Epithelial cell of esophagus (primary cell): ENCODE data around the gene ESRP2.
A peak's percentile ranks its signal among the peaks of the same experiment; 100 is the strongest.

Experiments
- DNase-seq: peaks from one replicate; pipeline ENCODE4 v3.0.0; 2010; ENCODE audit warnings: low read depth
- H3K4me3 ChIP-seq: 2 replicates; pipeline ENCODE4 v1.5.1; 2011; ENCODE audit warnings: mild to moderate bottlenecking, low read length, control low read depth
- TF ChIP-seq, protein P1 (sequence below): IDR thresholded peaks from 2 replicates; pipeline ENCODE4 v1.5.1; 2011; ENCODE audit warnings: low read depth, mild to moderate bottlenecking, low read length, control low read depth, inconsistent platforms; ENCODE audit not compliant: insufficient read depth; ENCODE audit errors: missing control alignments

The ESRP2 gene

DNA sequence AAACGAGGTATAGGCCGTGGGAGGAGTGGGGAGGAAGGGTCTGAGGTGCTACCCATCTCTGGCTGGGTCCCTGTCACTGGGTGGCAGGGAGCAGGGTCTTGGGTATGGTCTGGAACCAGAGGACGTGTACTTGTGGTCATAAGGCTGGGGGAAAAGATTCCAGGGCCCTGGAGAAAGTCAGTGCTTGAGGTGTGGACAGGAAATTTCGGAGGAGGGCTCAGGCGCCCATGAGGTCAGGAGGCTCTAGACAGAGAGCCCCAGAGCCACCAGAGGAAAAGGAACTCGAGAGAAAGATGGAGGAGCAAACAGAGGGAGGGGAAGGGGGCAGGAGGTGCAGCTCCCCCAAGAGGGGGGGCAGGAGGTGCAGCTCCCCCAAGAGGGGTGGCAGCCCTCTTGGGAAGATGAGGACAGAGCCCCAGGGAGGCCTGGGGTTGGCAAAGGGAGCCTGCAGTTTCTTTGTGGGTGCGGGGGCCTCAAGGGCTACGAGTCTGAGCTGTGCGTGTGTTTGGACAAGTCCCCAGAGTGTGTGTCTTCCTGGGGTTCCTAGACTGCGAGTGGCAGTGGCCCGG, 27.7 kb upstream of the ESRP2 start:
- DNase-seq, result no peak
- peak overlapping the region; percentile 54 for H3K4me3 ChIP-seq
- TF ChIP-seq, protein P1, sequence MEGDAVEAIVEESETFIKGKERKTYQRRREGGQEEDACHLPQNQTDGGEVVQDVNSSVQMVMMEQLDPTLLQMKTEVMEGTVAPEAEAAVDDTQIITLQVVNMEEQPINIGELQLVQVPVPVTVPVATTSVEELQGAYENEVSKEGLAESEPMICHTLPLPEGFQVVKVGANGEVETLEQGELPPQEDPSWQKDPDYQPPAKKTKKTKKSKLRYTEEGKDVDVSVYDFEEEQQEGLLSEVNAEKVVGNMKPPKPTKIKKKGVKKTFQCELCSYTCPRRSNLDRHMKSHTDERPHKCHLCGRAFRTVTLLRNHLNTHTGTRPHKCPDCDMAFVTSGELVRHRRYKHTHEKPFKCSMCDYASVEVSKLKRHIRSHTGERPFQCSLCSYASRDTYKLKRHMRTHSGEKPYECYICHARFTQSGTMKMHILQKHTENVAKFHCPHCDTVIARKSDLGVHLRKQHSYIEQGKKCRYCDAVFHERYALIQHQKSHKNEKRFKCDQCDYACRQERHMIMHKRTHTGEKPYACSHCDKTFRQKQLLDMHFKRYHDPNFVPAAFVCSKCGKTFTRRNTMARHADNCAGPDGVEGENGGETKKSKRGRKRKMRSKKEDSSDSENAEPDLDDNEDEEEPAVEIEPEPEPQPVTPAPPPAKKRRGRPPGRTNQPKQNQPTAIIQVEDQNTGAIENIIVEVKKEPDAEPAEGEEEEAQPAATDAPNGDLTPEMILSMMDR, result no peak

DNA sequence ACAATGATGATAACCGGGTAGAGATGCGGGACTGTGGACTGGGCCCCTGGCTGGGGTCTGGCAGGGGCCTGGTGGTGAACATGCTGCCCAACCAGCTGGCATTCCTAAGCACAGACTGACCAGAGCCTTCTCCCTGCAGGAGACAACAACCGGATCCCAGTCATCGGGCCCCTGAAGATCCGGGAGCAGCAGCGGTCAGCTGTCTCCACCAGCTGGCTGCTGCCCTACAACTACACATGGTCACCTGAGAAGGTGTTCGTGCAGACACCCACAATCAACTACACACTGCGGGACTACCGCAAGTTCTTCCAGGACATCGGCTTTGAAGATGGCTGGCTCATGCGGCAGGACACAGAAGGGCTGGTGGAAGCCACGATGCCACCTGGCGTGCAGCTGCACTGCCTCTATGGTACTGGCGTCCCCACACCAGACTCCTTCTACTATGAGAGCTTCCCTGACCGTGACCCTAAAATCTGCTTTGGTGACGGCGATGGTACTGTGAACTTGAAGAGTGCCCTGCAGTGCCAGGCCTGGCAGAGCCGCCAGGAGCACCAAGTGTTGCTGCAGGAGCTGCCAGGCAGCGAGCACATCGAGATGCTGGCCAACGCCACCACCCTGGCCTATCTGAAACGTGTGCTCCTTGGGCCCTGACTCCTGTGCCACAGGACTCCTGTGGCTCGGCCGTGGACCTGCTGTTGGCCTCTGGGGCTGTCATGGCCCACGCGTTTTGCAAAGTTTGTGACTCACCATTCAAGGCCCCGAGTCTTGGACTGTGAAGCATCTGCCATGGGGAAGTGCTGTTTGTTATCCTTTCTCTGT, 23.3 kb upstream of the ESRP2 start:
- DNase-seq, result no peak

DNA sequence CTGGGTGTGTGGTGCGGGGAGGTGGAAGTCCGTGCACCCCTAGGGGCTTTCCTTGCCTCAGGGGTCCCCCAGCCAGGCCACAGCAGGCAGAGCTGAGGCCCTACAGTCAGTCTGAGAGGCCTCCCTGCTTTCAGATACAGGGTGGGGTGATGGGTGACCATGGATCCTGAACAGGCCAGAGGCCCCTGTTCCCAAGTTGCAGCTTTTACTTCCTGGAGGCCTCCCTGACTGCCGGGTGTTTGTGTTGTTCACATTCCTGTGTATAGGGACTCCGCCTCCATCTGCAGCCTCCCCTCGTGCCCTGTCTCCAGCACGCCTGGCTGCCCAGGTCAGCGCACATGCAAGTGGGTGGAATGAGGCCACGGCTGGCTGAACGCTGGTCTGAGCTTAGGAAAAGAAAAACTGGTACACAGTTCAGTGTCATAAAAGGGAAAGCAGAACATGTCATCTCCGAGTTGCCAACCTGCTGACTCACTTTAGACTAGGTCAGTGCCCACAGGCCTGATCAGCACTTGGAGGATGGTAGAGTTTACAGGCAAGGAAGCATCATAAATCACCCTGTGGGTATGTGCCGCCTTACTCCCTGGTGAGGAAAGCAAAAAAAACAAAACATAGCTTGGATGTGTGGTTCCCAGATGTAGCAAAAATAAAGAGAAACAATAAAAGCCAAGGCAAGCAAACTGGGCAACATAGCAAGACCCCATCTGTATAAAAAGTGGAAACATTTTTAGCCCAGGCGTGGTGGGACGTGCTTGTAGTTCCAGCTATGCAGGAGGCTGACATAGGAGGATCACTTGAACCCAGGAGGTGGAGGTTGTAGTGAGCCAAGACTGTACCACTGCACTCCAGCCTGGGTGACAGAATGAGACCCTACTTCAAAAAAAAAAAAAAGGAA, 22.2 kb upstream of the ESRP2 start:
- TF ChIP-seq, protein P1, result no peak
- DNase-seq, result peak; percentile 59
- no peak overlapping the region for H3K4me3 ChIP-seq

More for the DNA sequence above, 23.3 kb upstream of the ESRP2 start:
- H3K4me3 ChIP-seq, result no peak overlapping the region
- TF ChIP-seq, protein P1, result no peak

DNA sequence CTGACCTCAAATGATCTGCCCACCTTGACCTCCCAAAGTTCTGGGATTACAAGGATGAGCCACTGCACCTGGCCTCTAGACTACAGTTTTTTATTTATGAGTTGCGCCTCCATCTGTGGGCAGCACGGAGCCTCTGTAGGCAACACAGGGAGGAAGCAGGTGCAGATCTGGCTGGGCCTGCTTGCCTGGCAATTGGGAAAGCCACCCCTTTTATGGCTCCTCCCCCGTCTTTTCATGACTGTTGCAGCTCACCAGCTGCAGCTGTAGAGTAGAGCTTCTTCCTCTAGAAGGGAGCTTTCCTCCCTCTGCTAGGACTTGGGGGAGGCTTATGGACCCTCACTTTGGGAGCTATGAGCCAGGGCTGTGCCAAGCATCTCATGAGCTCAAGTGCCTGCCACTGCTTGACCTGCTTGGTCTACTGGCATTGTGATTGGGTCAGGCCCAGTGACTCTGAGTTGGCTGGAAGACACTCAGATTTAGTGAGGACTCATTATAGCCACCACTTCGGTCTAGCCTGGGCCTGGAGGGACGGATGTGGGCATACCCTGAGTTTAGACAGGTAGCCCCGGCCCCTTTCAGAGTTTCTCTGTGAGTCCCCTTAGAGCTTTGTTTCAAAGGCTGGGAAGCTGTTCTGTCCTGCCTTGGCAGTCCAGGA, 21.5 kb upstream of the ESRP2 start:
- DNase-seq, result peak; percentile 68
- TF ChIP-seq, protein P1, result peak; percentile 3
- no peak overlapping the region for H3K4me3 ChIP-seq

DNA sequence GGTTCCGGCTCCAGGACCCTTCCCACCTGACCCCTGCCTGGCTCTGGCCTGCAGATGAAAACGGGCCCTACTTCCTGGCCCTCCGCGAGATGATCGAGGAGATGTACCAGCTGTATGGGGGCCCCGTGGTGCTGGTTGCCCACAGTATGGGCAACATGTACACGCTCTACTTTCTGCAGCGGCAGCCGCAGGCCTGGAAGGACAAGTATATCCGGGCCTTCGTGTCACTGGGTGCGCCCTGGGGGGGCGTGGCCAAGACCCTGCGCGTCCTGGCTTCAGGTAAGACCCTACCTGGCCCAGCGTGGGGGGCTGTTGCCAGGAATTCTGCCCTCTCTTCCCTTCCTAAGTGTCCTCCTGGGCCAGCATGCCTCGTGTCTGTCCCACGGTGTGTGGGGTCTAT, 19.8 kb upstream of the ESRP2 start:
- no peak overlapping the region for H3K4me3 ChIP-seq
- TF ChIP-seq, protein P1, result no peak
- no peak for DNase-seq

DNA sequence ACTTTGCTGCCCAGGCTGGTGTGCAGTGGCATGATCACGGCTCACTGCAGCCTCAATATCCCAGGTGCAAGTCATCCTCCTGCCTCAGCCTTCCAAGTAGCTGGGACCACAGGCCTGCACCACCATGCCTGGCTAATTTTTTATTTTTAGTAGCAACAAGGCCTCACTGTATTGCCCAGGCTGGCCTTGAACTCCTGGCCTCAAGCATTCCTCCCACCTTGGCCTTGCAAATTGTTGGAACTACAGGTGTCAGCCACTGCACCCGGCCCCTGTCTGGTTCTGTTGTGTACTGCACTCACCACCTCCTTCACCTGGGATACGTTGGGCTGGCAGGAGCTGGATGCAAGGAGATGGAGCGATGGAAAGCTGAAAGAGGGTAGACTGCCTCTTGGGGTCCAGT, 17.8 kb upstream of the ESRP2 start:
- TF ChIP-seq, protein P1, result no peak
- H3K4me3 ChIP-seq, result no peak overlapping the region
- no peak for DNase-seq
